Testis (tissue), 5 donors: ENCODE measurements around the gene SMURF2. TPM values are rescaled to one million over a fixed set of nuclear protein-coding genes. Genes with fewer than 3 reads are reported as not detected.
A peak's percentile ranks its signal among the peaks of the same experiment; 100 is the strongest.

Experiments
- DNase-seq: peaks from one replicate; pipeline ENCODE4 v3.0.0-alpha.2; 2019
- H3K27ac ChIP-seq, 2 donors: fragments of 200-600 bp; sonication (generic); one replicate each; pipeline ENCODE4 v1.5.1; 2019
- H3K27me3 ChIP-seq: fragments of 200-600 bp; sonication (generic); one replicate; pipeline ENCODE4 v1.5.1; 2019
- H3K36me3 ChIP-seq: fragments of 200-600 bp; sonication (generic); one replicate; pipeline ENCODE4 v1.5.1; 2017; ENCODE audit warnings: low read depth; ENCODE audit errors: missing control alignments
- H3K4me1 ChIP-seq: fragments of 200-600 bp; sonication (generic); one replicate; pipeline ENCODE4 v1.5.1; 2019
- H3K4me3 ChIP-seq, 2 donors: fragments of 200-600 bp; sonication (generic); one replicate each; pipeline ENCODE4 v1.5.1; 2017 to 2019
- H3K9me3 ChIP-seq: fragments of 200-600 bp; sonication (generic); one replicate; pipeline ENCODE4 v1.5.1; 2017
- CTCF ChIP-seq, 3 experiments: fragments of 450-650 bp in 2 of 3; fragments of 200-600 bp in 1 of 3; sonication (generic) in 1 of 3; IDR thresholded peaks; one replicate each; pipeline ENCODE4 v1.5.1; 2016 to 2019; ENCODE audit warnings: antibody characterized with exemption in 3 of 3, mild to moderate bottlenecking in 2 of 3, moderate library complexity in 1 of 3
- POLR2A ChIP-seq: fragments of 450-650 bp; IDR thresholded peaks from one replicate; pipeline ENCODE4 v1.6.1; 2017; ENCODE audit warnings: antibody characterized with exemption, mild to moderate bottlenecking, moderate library complexity
- WGBS, 2 donors: methylation state at CpG; one replicate each; pipeline ENCODE4 v1.1.5; 2018; 5-methylcytosine and 5-hydroxymethylcytosine counted together
- intact Hi-C: fragments of 100-400 bp; cut with DNase I; formaldehyde crosslinking; loops from one replicate; pipeline ENCODE4 v1.15.1; 2023; ENCODE audit warnings: low total_unique reads
- long read RNA-seq, 2 donors: transcript quantifications; one replicate each; lab custom pipeline, GENCODE V29; 2026
- polyA plus RNA-seq: library from polyadenylated mRNA; stranded (reverse); fragments of 350-450 nt; fragmentation: Illumina TruSeq; extraction: RNeasy Lipid Tissue Mini Kit (QIAGEN cat#74804); gene quantifications from one replicate; pipeline ENCODE4 v1.2.3, GENCODE V29; 2014; ENCODE audit warnings: low read depth, low replicate concordance; ENCODE audit not compliant: insufficient read depth
- total RNA-seq, 2 donors: library from RNA; depleted of rRNA; stranded (reverse); fragments of >200 nt; gene quantifications; one replicate each; pipeline ENCODE4 v1.2.3, GENCODE V29; 2016

Gene SMURF2
- 10 to 100 TPM; 28.9 to 32.2 TPM for total RNA-seq
- polyA plus RNA-seq: 50.0 TPM
- long read RNA-seq, donor 1, partial matches to known transcripts: 0 of 1 reads
- long read RNA-seq, donor 1, other reads (novel, unspliced or antisense): 0 of 1 reads
- long read RNA-seq, donor 2, full-length matches to known transcripts: 4 of 4 reads
- long read RNA-seq, donor 2, partial matches to known transcripts: 0 of 4 reads
- long read RNA-seq, donor 2, other reads (novel, unspliced or antisense): 0 of 4 reads

GRCh38 chr17:64661976-64662773 lies at the start of gene SMURF2:
TSS of gene SMURF2 (minus strand) at chr17:64662307. CDS start at chr17:64661880, 427 bp downstream.
- peak; percentile 85 for DNase-seq
- H3K4me3 ChIP-seq: peak within 1 kb of the TSS; percentile 86 to 88
- no peaks in the 10 kb centered on the region for H3K36me3 ChIP-seq
- no peaks in the 10 kb centered on the region for H3K4me1 ChIP-seq
- intact Hi-C loops: no loop called here
- WGBS, 2 donors: 0 to 1% methylated on average over 2 to 82 of the region's 95 CpGs
- H3K27ac ChIP-seq: peak within 1 kb of the TSS; percentile 55 to 96
- H3K9me3 ChIP-seq: no peaks in the 10 kb centered on the region
- TF ChIP-seq CTCF (IDR thresholded peaks at IDR 0.05) (peak in 1 of 3 experiments; percentile 4), POLR2A (peak; percentile 23)
- H3K27me3 ChIP-seq: no peaks in the 10 kb centered on the region

- 59 to 60% methylated on average over 1 to 4 of the region's 4 CpGs for WGBS, 2 donors
- Histone ChIP-seq H3K4me3 (no peak overlapping the region), H3K36me3 (no peaks in the 10 kb centered on the region), H3K27ac (no peak overlapping the region), H3K4me1 (peaks cover 28% of the 10 kb centered on the region), H3K9me3 (no peaks in the 10 kb centered on the region), H3K27me3 (no peaks in the 10 kb centered on the region)
- DNase-seq: no peak
- no peak for TF ChIP-seq CTCF (IDR thresholded peaks at IDR 0.05)
- no peak for TF ChIP-seq POLR2A
- intact Hi-C loops: no loop called here
Observed at GRCh38 chr17:64709481-64709880, 47.4 kb upstream of the SMURF2 start.

GRCh38 chr17:64707050-64707591 lies 45.0 kb upstream of the SMURF2 start:
- WGBS, 2 donors: 36 to 45% methylated on average over 10 of the region's 10 CpGs
- Histone ChIP-seq H3K36me3 (no peaks in the 10 kb centered on the region), H3K9me3 (no peaks in the 10 kb centered on the region), H3K27ac (no peak overlapping the region), H3K4me1 (peaks cover 15% of the 10 kb centered on the region), H3K4me3 (no peak overlapping the region), H3K27me3 (no peaks in the 10 kb centered on the region)
- peak; percentile 79 for DNase-seq
- TF ChIP-seq POLR2A (no peak), CTCF (IDR thresholded peaks at IDR 0.05) (no peak)
- intact Hi-C loops: no loop called here

- no peak for DNase-seq
- Histone ChIP-seq H3K4me1 (peaks cover 15% of the 10 kb centered on the region), H3K4me3 (no peak overlapping the region), H3K27ac (no peak overlapping the region), H3K9me3 (no peaks in the 10 kb centered on the region), H3K36me3 (no peaks in the 10 kb centered on the region), H3K27me3 (no peaks in the 10 kb centered on the region)
- intact Hi-C loops: no loop called here
- WGBS, 2 donors: 73 to 80% methylated on average over 8 of the region's 8 CpGs
- TF ChIP-seq POLR2A: no peak
- no peak for TF ChIP-seq CTCF (IDR thresholded peaks at IDR 0.05)
Observed at GRCh38 chr17:64706224-64707049, 44.3 kb upstream of the SMURF2 start.
